Limb (tissue), 2 donors: Measurements from ENCODE around the gene PADI2.

Experiments
- DNase-seq, 2 donors: peaks; one replicate each; pipeline ENCODE4 v3.0.0-alpha.2; 2016; ENCODE audit errors: extremely low spot score in 2 of 2

PADI2 gene

DNA sequence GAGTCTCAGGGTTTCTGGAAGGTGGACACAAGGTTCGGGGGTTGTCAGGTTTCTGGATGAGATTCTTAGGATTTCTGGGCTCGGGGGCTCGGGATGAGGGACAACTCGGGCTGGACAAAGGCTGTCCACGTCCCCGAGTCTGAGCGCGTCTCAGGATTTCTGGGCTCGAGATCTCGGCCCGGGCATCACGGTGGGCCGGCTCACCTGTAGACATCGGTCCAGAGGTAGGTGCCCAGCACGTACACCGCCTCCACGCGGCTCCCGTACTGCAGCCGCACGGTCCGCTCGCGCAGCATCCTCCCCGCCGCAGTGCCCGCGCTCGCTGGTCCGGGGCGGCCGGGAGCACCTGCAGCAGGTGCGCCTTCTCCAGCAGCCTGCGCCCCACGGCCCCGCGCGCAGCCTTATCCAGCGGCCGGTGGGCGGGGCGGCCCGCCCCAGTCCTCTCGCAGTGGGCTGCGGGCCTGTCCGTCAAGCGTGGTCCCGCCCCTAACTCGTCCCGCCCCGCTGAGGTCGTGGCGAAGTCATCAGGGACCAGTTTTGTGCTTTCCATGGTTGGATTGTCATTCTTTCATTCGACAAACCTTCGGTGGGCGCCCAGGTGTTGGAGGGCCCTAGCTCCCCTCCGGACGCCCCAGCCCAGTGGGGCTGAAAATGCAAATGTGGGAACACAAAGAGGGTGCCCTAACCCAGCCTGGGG lies at the start of gene PADI2:
TSS of gene PADI2 (minus strand) at position 376 of the 697 bp plus-strand sequence. CDS start at position 296, 80 bp downstream.
- DNase-seq, result peak in 1 of 2 donors; percentile 83

- DNase-seq, result no peak
Observed at GRCh38 chr1:17168091-17168876, 49.0 kb upstream of the PADI2 start.

DNA sequence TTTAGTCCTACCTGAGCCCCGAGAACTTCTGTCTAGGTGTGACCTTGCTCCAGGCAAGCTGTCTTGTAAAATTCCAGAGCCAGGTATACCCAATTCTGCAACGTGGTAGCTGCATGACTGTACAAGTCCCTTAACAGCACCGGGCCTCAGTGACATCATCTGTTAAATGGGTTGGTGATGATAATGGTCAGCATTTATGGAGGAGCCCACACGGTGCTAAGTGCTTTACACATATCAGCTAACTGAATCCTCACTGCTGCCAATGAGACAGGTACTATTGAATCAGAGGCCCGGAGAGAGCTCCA lies 48.5 kb upstream of the PADI2 start:
- no peak for DNase-seq

GRCh38 chr1:17167041-17167785 lies 48.0 kb upstream of the PADI2 start:
- DNase-seq, result no peak

GRCh38 chr1:17165823-17166222 lies 46.6 kb upstream of the PADI2 start:
- no peak for DNase-seq

- DNase-seq, result no peak
Observed at GRCh38 chr1:17163789-17164666, 44.8 kb upstream of the PADI2 start.

- no peak for DNase-seq
Observed at GRCh38 chr1:17163371-17163770, 44.1 kb upstream of the PADI2 start.

GRCh38 chr1:17162941-17163340 lies 43.7 kb upstream of the PADI2 start:
- DNase-seq, result no peak

DNA sequence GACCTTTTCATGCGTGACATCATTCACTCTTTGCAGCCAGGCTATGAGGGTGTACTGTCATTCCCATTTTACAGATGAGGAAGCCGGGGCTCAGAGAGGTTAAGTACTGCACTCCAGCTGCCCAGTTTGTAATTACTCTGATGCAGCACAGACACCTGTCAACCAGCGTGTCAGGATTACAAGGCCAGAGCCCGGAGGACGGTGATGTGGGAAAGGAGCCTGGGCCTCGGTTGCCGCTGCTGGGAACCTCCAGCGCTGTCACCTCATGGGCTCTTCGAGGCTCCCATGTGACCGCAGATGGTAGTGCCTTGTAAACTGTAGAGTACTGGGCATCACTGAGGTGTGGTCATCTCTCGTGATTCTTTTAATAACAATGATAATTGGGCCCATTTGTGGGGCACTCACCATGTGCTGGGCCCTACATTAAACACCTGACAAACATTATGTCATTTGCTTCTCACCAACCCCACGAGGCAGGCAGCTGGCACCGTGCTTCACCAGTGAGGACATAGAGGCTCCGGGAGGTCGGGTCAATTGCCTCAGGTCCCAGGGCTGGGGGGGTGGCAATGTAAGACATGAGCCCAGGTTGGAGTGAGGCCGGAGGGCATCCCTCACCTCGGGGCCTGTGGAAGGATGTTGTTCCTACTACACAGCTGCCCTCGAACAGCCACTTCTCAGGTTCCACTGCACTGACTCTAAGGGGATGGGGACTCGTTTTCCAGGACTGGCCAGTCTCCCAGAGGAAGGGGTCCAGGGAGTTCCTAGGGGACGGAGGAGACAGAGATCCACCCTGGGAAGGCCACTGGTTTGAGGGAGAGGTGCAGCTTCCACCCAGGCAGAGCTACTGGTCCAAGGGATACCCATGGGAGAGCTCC lies 42.9 kb upstream of the PADI2 start:
- DNase-seq, result no peak

GRCh38 chr1:17161137-17161740 lies 42.0 kb upstream of the PADI2 start:
- no peak for DNase-seq

DNA sequence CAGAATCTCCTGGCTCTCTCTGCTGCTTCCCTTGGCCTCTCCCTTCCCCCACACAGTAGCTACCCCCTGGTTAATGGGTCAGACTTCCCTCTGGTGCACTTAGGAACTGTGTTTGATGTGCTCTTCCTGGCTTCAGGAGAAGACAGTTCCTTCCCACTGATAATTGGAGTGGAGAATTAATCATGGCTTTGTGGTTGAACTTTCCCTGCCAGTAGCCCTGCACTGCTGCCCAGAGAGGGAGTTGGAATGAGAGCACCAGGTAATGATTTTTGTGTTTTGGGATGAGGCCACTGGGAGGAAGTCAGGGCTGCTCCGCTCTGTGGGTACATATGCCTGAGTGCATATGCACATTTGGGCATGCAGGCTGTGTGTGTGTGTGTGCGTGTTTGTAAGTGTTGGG lies 39.7 kb upstream of the PADI2 start:
- no peak for DNase-seq

DNA sequence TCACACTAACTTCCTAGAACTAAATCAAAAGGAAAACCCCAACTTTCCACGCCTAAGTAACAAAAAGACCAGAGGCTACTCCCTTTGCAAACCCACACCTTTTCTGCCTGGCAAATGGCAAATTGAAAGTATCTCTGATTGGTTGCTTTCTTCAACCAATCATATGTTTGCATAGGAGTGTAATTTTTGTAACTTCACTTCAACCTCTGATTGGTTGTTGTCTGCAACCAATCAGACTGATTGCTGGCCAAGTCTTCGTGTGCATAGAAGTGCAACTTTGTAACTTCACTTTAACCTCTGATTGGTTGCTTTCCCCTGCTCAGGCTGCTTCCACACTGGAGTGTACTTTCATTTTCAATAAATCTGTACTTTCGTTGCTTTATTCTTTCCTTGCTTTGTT lies 36.9 kb upstream of the PADI2 start:
- no peak for DNase-seq

DNA sequence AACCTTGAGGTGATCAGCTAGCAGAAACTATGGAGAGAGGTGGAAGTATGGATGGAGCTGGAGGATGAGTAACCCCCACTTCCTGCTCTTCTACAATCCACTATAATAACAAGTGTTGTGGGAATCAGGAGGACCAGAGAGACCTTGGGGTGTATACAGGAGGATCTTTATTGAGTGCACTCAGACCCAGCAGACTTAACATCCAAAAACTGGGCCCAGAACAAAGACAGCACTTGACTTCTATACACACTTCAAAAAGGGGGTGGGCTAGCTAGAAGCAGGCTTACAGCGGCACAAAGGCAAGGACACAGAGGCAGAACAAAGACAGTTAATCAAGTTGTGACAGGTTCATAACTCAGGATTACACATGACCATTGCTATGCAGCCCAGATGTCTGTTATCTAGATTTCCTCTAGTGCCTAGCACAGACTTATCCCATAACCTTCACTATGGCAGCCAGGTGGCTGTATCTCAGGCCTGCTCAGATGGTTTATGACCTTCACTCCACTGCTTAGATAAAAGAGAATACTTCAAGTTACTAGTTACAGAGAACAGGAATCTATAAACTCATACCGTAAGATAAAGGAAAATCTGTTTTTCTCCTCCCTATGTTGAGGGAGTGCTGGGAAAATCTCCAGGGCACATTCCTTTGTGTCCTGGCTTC lies 36.1 kb upstream of the PADI2 start:
- no peak for DNase-seq

- no peak for DNase-seq
Observed at GRCh38 chr1:17149771-17150170, 30.5 kb upstream of the PADI2 start.

DNA sequence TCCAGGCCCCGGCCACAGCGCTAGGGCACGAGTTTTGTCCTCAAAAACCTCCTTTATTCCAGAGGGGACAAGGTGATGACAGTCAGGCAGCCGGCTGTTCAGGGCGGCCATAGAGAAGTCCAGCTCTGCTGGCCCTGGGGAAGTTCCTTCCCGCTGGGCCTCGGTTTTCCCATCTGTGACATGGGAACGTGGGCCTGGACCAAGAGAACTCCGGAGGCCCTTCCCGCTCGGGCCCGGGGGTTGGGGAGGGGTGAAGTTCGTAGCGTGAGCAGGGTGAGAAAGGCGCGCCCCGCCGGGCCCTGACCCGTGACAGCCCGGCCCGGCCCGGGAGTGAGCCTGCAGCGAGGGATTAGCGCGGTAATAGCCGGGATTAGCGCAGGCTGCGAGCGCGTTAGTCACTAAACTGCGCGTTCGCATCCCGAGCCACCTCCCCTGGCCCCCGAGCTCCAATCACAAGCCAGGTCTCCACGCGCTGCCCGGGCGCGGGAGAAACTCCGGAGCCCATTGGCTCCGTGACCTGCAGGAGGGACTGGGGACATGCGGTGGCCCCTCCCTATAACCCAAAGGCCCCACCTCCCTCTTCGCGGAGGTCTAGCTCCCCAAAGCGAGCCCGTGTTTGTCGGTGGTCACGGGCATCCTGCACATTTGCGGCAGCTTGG lies 29.8 kb upstream of the PADI2 start:
- DNase-seq, result no peak

- DNase-seq, result no peak
Observed at GRCh38 chr1:17145648-17146047, 26.4 kb upstream of the PADI2 start.

DNA sequence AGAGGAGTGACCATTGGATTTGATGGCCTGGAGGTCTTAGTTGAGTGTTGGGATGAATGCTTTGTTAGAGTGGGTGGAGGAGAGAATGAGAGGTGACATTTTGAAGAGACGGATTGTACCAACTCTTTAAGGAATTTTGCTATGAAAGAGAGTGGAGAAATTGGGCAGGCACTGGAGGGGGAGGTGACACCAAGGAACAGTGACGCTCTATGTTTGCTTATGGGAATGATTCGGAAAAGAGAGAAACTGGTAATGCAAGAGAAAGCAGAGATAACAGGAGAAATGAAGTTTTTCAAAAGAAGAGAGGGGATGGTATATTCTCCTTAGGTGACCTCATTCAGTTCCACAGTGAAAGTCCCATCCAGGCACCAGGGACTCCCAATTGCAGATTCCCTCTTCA lies 24.5 kb upstream of the PADI2 start:
- DNase-seq, result no peak

GRCh38 chr1:17141441-17142197 lies 22.4 kb upstream of the PADI2 start:
- DNase-seq, result no peak
